ENCODE results near the gene LRFN2. TPM values are rescaled to one million over a fixed set of nuclear protein-coding genes. Genes with fewer than 3 reads are reported as not detected.

LRFN2 gene
- total and polyA plus RNA-seq, 2 of the 8 experiments (the other 6 are each of a cell fraction or from before 2014, with no cell fraction given) = 2.3 TPM

- H2BK20ac ChIP-seq (ENCODE audit: low read length) = no peak overlapping the region
- no peak overlapping the region for H2BK120ac ChIP-seq (replicated peaks; ENCODE audit: low read depth, low read length)
- FAIRE-seq (no peak), DNase-seq (ENCODE audit: low read depth in 1 of 2, low spot score in 2 of 2) (no peak)
- H3K9me3 ChIP-seq (ENCODE audit: insufficient read depth in 2 of 2, low read depth in 1 of 2, low read length in 1 of 2) = no peaks in the 10 kb centered on the region
- H3K4me2 ChIP-seq (ENCODE audit: insufficient read depth in 1 of 2, low read depth in 2 of 2, low read length in 2 of 2) = no peak overlapping the region
- no peak overlapping the region for H3K9ac ChIP-seq (replicated peaks in 1 of 4; ENCODE audit: extremely low read depth in 1 of 4, low read depth in 3 of 4, low read length in 3 of 4)
- ChIA-PET CTCF (ENCODE audit: partially characterized antibody) (interaction anchor here (0.7 kb wide), 1 partner anchor 667 kb away, joined by 3 read pairs; no protein-coding TSS in a partner anchor), POLR2A (ENCODE audit: partially characterized antibody) (no interaction called here)
- no peak overlapping the region for H3K14ac ChIP-seq (ENCODE audit: insufficient read length)
- H3K23ac ChIP-seq (ENCODE audit: insufficient read length) = no peak overlapping the region
- H3K36me3 ChIP-seq (ENCODE audit: control insufficient read depth in 2 of 4, insufficient read depth in 4 of 4, low read length in 3 of 4) = no peaks in the 10 kb centered on the region
- no peaks in the 10 kb centered on the region for H4K20me1 ChIP-seq (replicated peaks in 1 of 2; ENCODE audit: control insufficient read depth in 1 of 2, insufficient read depth in 2 of 2, low read length in 2 of 2)
- H2AFZ ChIP-seq (ENCODE audit: low read length) = no peak overlapping the region
- H3K4me3 ChIP-seq (ENCODE audit: extremely low read depth in 1 of 4, insufficient read depth in 2 of 4, low read depth in 3 of 4, low read length in 4 of 4) = no peak overlapping the region
- H3K4me1 ChIP-seq (replicated peaks in 1 of 4; ENCODE audit: control insufficient read depth in 3 of 4, insufficient read depth in 4 of 4, low read length in 3 of 4) = no peaks in the 10 kb centered on the region
- no peaks in the 10 kb centered on the region for H3K79me1 ChIP-seq (ENCODE audit: low read depth, low read length)
- H3K56ac ChIP-seq (replicated peaks; ENCODE audit: insufficient read length, low read depth, low read length) = no peak overlapping the region
- no peak overlapping the region for H2BK12ac ChIP-seq (ENCODE audit: low read depth, low read length)
- H3K18ac ChIP-seq (ENCODE audit: extremely low read depth, low read length) = no peak overlapping the region
- WGBS, 2 experiments (ENCODE audit: extremely low coverage in 1 of 2, insufficient coverage in 1 of 2, insufficient read length in 1 of 2, insufficient replicate concordance in 2 of 2, low coverage in 1 of 2, low lambda C conversion rate in 2 of 2, missing lambda C conversion rate in 1 of 2) = 91% methylated on average over 2 of the region's 2 CpGs; no CpG with 5 or more reads in 1 of the 2 experiments
- no peak overlapping the region for H2BK15ac ChIP-seq (ENCODE audit: low read length)
- no peak overlapping the region for H3K27ac ChIP-seq (ENCODE audit: low read depth, low read length)
- no peaks in the 10 kb centered on the region for H3K79me2 ChIP-seq (ENCODE audit: control insufficient read depth in 1 of 2, insufficient read depth in 2 of 2, low read length in 2 of 2)
- H3K23me2 ChIP-seq (ENCODE audit: low read depth, low read length) = no peaks in the 10 kb centered on the region
- no peak overlapping the region for H4K91ac ChIP-seq (replicated peaks; ENCODE audit: insufficient read length, low read length)
- no peaks in the 10 kb centered on the region; a peak in 1 of 7 replicates for H3K27me3 ChIP-seq (replicated peaks in 1 of 4; ENCODE audit: control insufficient read depth in 3 of 4, extremely low read depth in 1 of 4, insufficient read depth in 3 of 4, low read length in 3 of 4)
- H3K4ac ChIP-seq (replicated peaks; ENCODE audit: insufficient read length, low read depth, low read length) = no peak overlapping the region
- no peak overlapping the region for H4K8ac ChIP-seq (ENCODE audit: extremely low read depth, insufficient read depth, low read length)
- no peak overlapping the region for H4K5ac ChIP-seq (ENCODE audit: insufficient read length, low read depth, low read length)
- no peak overlapping the region for H2BK5ac ChIP-seq (ENCODE audit: low read depth, low read length)
- no peak overlapping the region for H2AK5ac ChIP-seq (ENCODE audit: low read depth, low read length)
- TF ChIP-seq SP2 (IDR thresholded peaks at IDR 0.05; ENCODE audit: low read length) (no peak), SRF (IDR thresholded peaks at IDR 0.05; ENCODE audit: low read depth, low read length) (no peak), TAF1 (IDR thresholded peaks at IDR 0.05; ENCODE audit: low read depth, low read length) (no peak), SIX5 (IDR thresholded peaks at IDR 0.05; ENCODE audit: low read depth, low read length) (no peak), EP300 (IDR thresholded peaks at IDR 0.05; ENCODE audit: borderline replicate concordance in 1 of 2, low read depth in 2 of 2, low read length in 2 of 2) (no peak), CEBPB (IDR thresholded peaks at IDR 0.05; ENCODE audit: low read depth, low read length) (no peak), BRCA1 (IDR thresholded peaks at IDR 0.05; ENCODE audit: low read depth, low read length) (no peak), CREB1 (IDR thresholded peaks at IDR 0.05) (no peak), FOSL1 (IDR thresholded peaks at IDR 0.05; ENCODE audit: insufficient read depth, low read depth, low read length) (no peak), CTCF (IDR thresholded peaks at IDR 0.05; ENCODE audit: control extremely low read depth in 1 of 3, insufficient read depth in 1 of 3, low read depth in 1 of 3, low read length in 3 of 3) (no peak), ATF3 (IDR thresholded peaks at IDR 0.05; ENCODE audit: insufficient read depth, low read depth, low read length) (no peak), RNF2 (IDR thresholded peaks at IDR 0.05; ENCODE audit: borderline replicate concordance, low read depth, low read length, missing control alignments, poor library complexity, severe bottlenecking) (no peak)
These were observed 16.9 kb upstream of the LRFN2 start for GRCh38 chr6:40604082-40604481.

Data from H1 (cell line).